Measurements from ENCODE around the gene FANCD2OS.

FANCD2OS gene

GRCh38 chr3:10055097-10055496 is 53.0 kb downstream of the FANCD2OS start:
- no peak for TF ChIP-seq CTCF (conservative IDR thresholded peaks at IDR 0.05; ENCODE audit: low read depth, low read length)
- H3K4me3 ChIP-seq (ENCODE audit: low read depth, low read length), result no peak overlapping the region
- no peak for DNase-seq (ENCODE audit: low read depth)
